HCT116 (cell line): ENCODE measurements around the gene TRIM38. TPM values are rescaled to one million over a fixed set of nuclear protein-coding genes. Genes with fewer than 3 reads are reported as not detected.
A peak's percentile ranks its signal among the peaks of the same experiment; 100 is the strongest.

Source experiments
- ATAC-seq: fragments of 200-7000 bp; cut with Tn5 transposase; 2 replicates; pipeline ENCODE4 v1.9.1; 2020; ENCODE audit warnings: mild to moderate bottlenecking, moderate library complexity
- BruUV-seq: library from RNA; stranded (reverse); fragments of 400-500 nt; replicated peaks from 2 replicates; lab custom pipeline; 2021; lab: Mats Ljungman, UMichigan
- CTCF ChIA-PET: fragments of 300-600 bp; sonication (Branson Sonifier 250); formaldehyde crosslinking; loops from one replicate; lab custom pipeline; 2021; ENCODE audit warnings: antibody characterized with exemption; lab: Charles Lee
- POLR2A ChIA-PET: fragments of 300-600, 350-600 bp; sonication (Branson Sonifier 250); formaldehyde crosslinking; loops from one replicate; lab custom pipeline; 2021; ENCODE audit warnings: antibody characterized with exemption; lab: Charles Lee
- RAD21 ChIA-PET, 2 experiments: fragments of 300-600 bp; sonication (Branson Sonifier 250); formaldehyde crosslinking; loops; one replicate each; lab custom pipeline; 2023; ENCODE audit warnings: low total read pairs in 2 of 2; ENCODE audit not compliant: uncharacterized antibody in 2 of 2, unreplicated experiment in 2 of 2, low non-redundant PET in 1 of 2; lab: Charles Lee
- DNase-seq: peaks from one replicate; pipeline ENCODE4 v3.0.0-alpha.2; 2010; ENCODE audit warnings: low read depth, low spot score
- H2AFZ ChIP-seq: fragments of 200-600 bp; shearing (Covaris generic), sonication (generic); 2 replicates; pipeline ENCODE4 v1.6.1; 2017; ENCODE audit warnings: low read depth, mixed run types, mixed read lengths, antibody characterized with exemption, low read length; ENCODE audit not compliant: poor library complexity, severe bottlenecking
- H3K27ac ChIP-seq: 2 replicates; pipeline ENCODE4 v1.5.1; 2012; ENCODE audit warnings: low read depth, low read length
- H3K27me3 ChIP-seq: fragments of 200-600 bp; sonication (generic); 2 replicates; pipeline ENCODE4 v1.6.1; 2016; ENCODE audit warnings: mixed run types, low read length, mixed read lengths; ENCODE audit not compliant: insufficient read depth
- H3K36me3 ChIP-seq, 2 experiments: fragments of 200-500 bp in 1 of 2; fragments of 200-600 bp in 1 of 2; sonication (Bioruptor generic) in 1 of 2; sonication (generic) in 1 of 2; 2 replicates each; pipeline versions ENCODE4 v1.5.1 to v1.6.1; 2014 to 2016; ENCODE audit warnings: low read length in 2 of 2, inconsistent platforms in 1 of 2, mixed read lengths in 1 of 2, mixed run types in 1 of 2; ENCODE audit not compliant: insufficient read depth in 2 of 2, control insufficient read depth in 1 of 2
- H3K4me1 ChIP-seq, 2 experiments: fragments of 200-600 bp in 1 of 2; sonication (generic) in 1 of 2; 2 replicates each; pipeline versions ENCODE4 v1.5.1 to v1.6.1; 2012 to 2017; ENCODE audit warnings: low read length in 2 of 2, inconsistent platforms in 1 of 2, mild to moderate bottlenecking in 1 of 2, mixed read lengths in 1 of 2, mixed run types in 1 of 2, moderate library complexity in 1 of 2; ENCODE audit not compliant: insufficient read depth in 2 of 2, control insufficient read depth in 1 of 2
- H3K4me2 ChIP-seq: fragments of 200-600 bp; sonication (generic); 2 replicates; pipeline ENCODE4 v1.6.1; 2017; ENCODE audit warnings: mixed run types, low read length, mixed read lengths
- H3K4me3 ChIP-seq, 2 experiments: fragments of 200-600 bp in 1 of 2; sonication (generic) in 1 of 2; replicated peaks in 1 of 2; 2 replicates each; pipeline ENCODE4 v1.5.1; 2011 to 2016; ENCODE audit warnings: low read length in 2 of 2, control low read depth in 1 of 2, low read depth in 1 of 2, mild to moderate bottlenecking in 1 of 2, mixed read lengths in 1 of 2, mixed run types in 1 of 2
- H3K79me2 ChIP-seq: fragments of 200-600 bp; sonication (generic); 2 replicates; pipeline ENCODE4 v1.6.1; 2017; ENCODE audit warnings: mild to moderate bottlenecking, mixed run types, low read length, moderate library complexity, mixed read lengths; ENCODE audit not compliant: insufficient read depth
- H3K9ac ChIP-seq: fragments of 200-600 bp; sonication (generic); 2 replicates; pipeline ENCODE4 v1.6.1; 2016; ENCODE audit warnings: low read length, mixed read lengths
- H3K9me2 ChIP-seq: fragments of 200-600 bp; sonication (generic), shearing (Covaris generic); 2 replicates; pipeline ENCODE4 v1.6.1; 2017; ENCODE audit warnings: mixed run types, mild to moderate bottlenecking, moderate library complexity; ENCODE audit not compliant: insufficient read depth
- H3K9me3 ChIP-seq, 2 experiments: fragments of 200-500 bp in 1 of 2; fragments of 200-600 bp in 1 of 2; sonication (Bioruptor generic) in 1 of 2; sonication (generic) in 1 of 2; 2 replicates each; pipeline ENCODE4 v1.6.1; 2014 to 2017; ENCODE audit warnings: low read length in 2 of 2, mixed read lengths in 2 of 2, inconsistent platforms in 1 of 2, low read depth in 1 of 2, mild to moderate bottlenecking in 1 of 2, mixed run types in 1 of 2, moderate library complexity in 1 of 2; ENCODE audit not compliant: control insufficient read depth in 1 of 2, insufficient read depth in 1 of 2
- H4K20me1 ChIP-seq: fragments of 200-600 bp; sonication (generic), shearing (Covaris generic); 2 replicates; pipeline ENCODE4 v1.6.1; 2017; ENCODE audit warnings: mixed run types, mild to moderate bottlenecking, moderate library complexity; ENCODE audit not compliant: insufficient read depth
- CEBPB ChIP-seq: IDR thresholded peaks from 2 replicates; pipeline ENCODE4 v1.6.1; 2012; ENCODE audit warnings: low read depth
- EGR1 ChIP-seq: IDR thresholded peaks from 2 replicates; pipeline ENCODE4 v1.6.1; 2012; ENCODE audit warnings: low read depth
- ELF1 ChIP-seq: IDR thresholded peaks from 2 replicates; pipeline ENCODE4 v1.6.1; 2012; ENCODE audit warnings: low read depth, borderline replicate concordance
- EZH2phosphoT487 ChIP-seq: fragments of 200-600 bp; IDR thresholded peaks from 2 replicates; pipeline ENCODE4 v1.6.1; 2018; ENCODE audit warnings: antibody characterized with exemption, borderline replicate concordance
- FOSL1 ChIP-seq: IDR thresholded peaks from 2 replicates; pipeline ENCODE4 v1.6.1; 2012; ENCODE audit warnings: low read depth
- MAX ChIP-seq: IDR thresholded peaks from 2 replicates; pipeline ENCODE4 v1.6.1; 2012
- POLR2AphosphoS5 ChIP-seq: IDR thresholded peaks from 2 replicates; pipeline ENCODE4 v1.6.1; 2011; ENCODE audit warnings: mild to moderate bottlenecking, low read depth, low read length, moderate library complexity
- RAD21 ChIP-seq: IDR thresholded peaks from 2 replicates; pipeline ENCODE4 v1.6.1; 2012; ENCODE audit warnings: low read depth, mild to moderate bottlenecking
- SIN3A ChIP-seq: IDR thresholded peaks from 2 replicates; pipeline ENCODE4 v1.6.1; 2012; ENCODE audit warnings: low read depth
- TCF7L2 ChIP-seq: IDR thresholded peaks from 2 replicates; pipeline ENCODE4 v1.7.0; 2011; ENCODE audit warnings: borderline replicate concordance, inconsistent platforms; ENCODE audit not compliant: insufficient read depth, insufficient read length; ENCODE audit errors: extremely low read depth
- YY1 ChIP-seq: IDR thresholded peaks from 2 replicates; pipeline ENCODE4 v1.6.1; 2011; ENCODE audit warnings: low read length, low read depth, moderate library complexity, mild to moderate bottlenecking; ENCODE audit not compliant: insufficient replicate concordance; ENCODE audit errors: extremely low read depth
- ZNF274 ChIP-seq: fragments of 200-500 bp; sonication (Bioruptor generic); IDR thresholded peaks from 2 replicates; pipeline ENCODE4 v1.6.1; 2014; ENCODE audit warnings: mild to moderate bottlenecking, low read depth, low read length, inconsistent platforms
- intact Hi-C: fragments of 100-400 bp; cut with micrococcal nuclease; formaldehyde crosslinking; loops from 2 replicates; pipeline ENCODE4 v1.10.0; 2022
- total RNA-seq: library from RNA; stranded (reverse); gene quantifications from one replicate; pipeline ENCODE4 v1.2.1, GENCODE V29; 2021; ENCODE audit not compliant: unreplicated experiment

The TRIM38 gene
- total RNA-seq, 1 experiment from 2014 or later: 9.6 TPM

DNA sequence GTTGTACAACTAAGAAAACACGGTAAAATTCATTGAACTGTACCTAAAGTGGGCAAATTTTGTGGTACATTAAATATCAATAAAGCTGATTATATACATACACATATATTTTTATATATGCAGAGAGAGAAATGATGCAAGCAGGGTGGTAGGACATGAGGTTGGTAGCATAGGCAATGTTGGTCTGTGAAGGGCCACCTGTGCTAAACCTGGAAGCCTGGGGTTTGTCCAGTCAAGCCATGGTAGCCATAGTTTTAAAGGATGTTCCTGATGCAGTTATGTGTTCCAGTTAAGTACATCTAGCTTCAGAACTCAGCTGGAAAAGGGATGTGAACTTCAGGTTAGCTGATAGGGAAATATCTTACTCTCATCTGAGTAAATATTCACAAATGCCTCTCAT lies 60.1 kb downstream of the TRIM38 start:
- Histone ChIP-seq H3K9ac (peak overlapping the region; percentile 93), H3K4me1 (peaks cover 27 to 69% of the 10 kb centered on the region in 2 experiments), H4K20me1 (no peaks in the 10 kb centered on the region), H3K4me3 (peak overlapping the region; percentile 60 to 81; a peak in 2 of 4 replicates), H2AFZ (no peak overlapping the region), H3K27ac (peak overlapping the region; percentile 93; the same call in 1 of the 2 replicates), H3K4me2 (peak overlapping the region; percentile 94), H3K36me3 (no peaks in the 10 kb centered on the region), H3K9me2 (no peaks in the 10 kb centered on the region), H3K27me3 (no peaks in the 10 kb centered on the region), H3K9me3 (no peaks in the 10 kb centered on the region), H3K79me2 (no peaks in the 10 kb centered on the region)
- DNase-seq (no peak), ATAC-seq (no peak)
- RAD21 ChIA-PET: no interaction called here
- CTCF ChIA-PET: interaction anchor here (1.0 to 2.0 kb wide), 2 partner anchors 30 to 77 kb away, joined by 3 to 5 read pairs; no protein-coding TSS in a partner anchor
- POLR2A ChIA-PET: interaction anchor here (0.8 to 6.0 kb wide), 16 partner anchors 9 to 1870 kb away, joined by 3 to 227 read pairs (median 20); partner anchors contain the start of gene HFE
- TF ChIP-seq FOSL1 (no peak), ZNF274 (no peak), EGR1 (no peak), CEBPB (no peak), ELF1 (no peak), EZH2phosphoT487 (no peak), YY1 (no peak), TCF7L2 (no peak), POLR2AphosphoS5 (no peak), MAX (no peak), SIN3A (no peak), RAD21 (no peak)
- no TSS peak for BruUV-seq
- intact Hi-C loops: no loop called here
